C4-2B (cell line): ENCODE measurements around the gene GPC5.
"Not testable (repeated sequence)": the region's sequence is repeated elsewhere in the genome, so short reads cannot be mapped to it uniquely, and the experiment has no call there.

ENCODE experiments used
- CTCF ChIP-seq: fragments of 450-650 bp; conservative IDR thresholded peaks from 2 replicates; pipeline ENCODE4 v1.5.1; 2017; ENCODE audit warnings: mild to moderate bottlenecking
- ZFX ChIP-seq: fragments of 450-650 bp; IDR thresholded peaks from 2 replicates; pipeline ENCODE4 v1.6.1; 2017

GRCh38 chr13:91674347-91674746 is 275.9 kb downstream of the GPC5 start:
- not testable (repeated sequence) for TF ChIP-seq CTCF, ZFX
